SK-N-SH (cell line): Measurements from ENCODE around the gene PLGRKT. TPM values are rescaled to one million over a fixed set of nuclear protein-coding genes. Genes with fewer than 3 reads are reported as not detected.
"Not testable (repeated sequence)": the region's sequence is repeated elsewhere in the genome, so short reads cannot be mapped to it uniquely, and the experiment has no call there.

Experiments used
- CTCF ChIA-PET: fragments of 300-600, 350-600 bp; formaldehyde crosslinking; extraction: SDS; loops from one replicate; lab custom pipeline; 2021; lab: Yijun Ruan, JAX
- POLR2A ChIA-PET: fragments of 350-600 bp; sonication (Branson Sonifier 250); formaldehyde crosslinking; extraction: SDS; loops from one replicate; lab custom pipeline; 2020; ENCODE audit warnings: antibody characterized with exemption, inconsistent platforms; lab: Yijun Ruan, JAX
- DNase-seq: peaks from one replicate; pipeline ENCODE4 v3.0.0; 2012
- H2AFZ ChIP-seq: fragments of 200-600 bp; sonication (generic); 2 replicates; pipeline ENCODE4 v1.8.1; 2016; ENCODE audit warnings: antibody characterized with exemption, mild to moderate bottlenecking, low read depth
- H3F3A ChIP-seq: fragments of 200-600 bp; sonication (generic); replicated peaks from 2 replicates; pipeline ENCODE3; 2016; ENCODE audit warnings: antibody characterized with exemption, mild to moderate bottlenecking; ENCODE audit not compliant: insufficient read depth
- H3K27ac ChIP-seq, 2 experiments: fragments of 200-500 bp in 1 of 2; fragments of 200-600 bp in 1 of 2; sonication (Bioruptor generic) in 1 of 2; sonication (generic), shearing (Covaris generic) in 1 of 2; 2 replicates each; pipeline versions ENCODE4 v1.5.1 to v1.6.1; 2014 to 2016; ENCODE audit warnings: low read depth in 2 of 2, inconsistent platforms in 1 of 2, low read length in 1 of 2, mild to moderate bottlenecking in 1 of 2, mixed read lengths in 1 of 2
- H3K27me3 ChIP-seq: fragments of 200-600 bp; sonication (generic), shearing (Covaris generic); 2 replicates; pipeline ENCODE4 v1.6.1; 2016; ENCODE audit warnings: mixed run types; ENCODE audit not compliant: insufficient read depth
- H3K36me3 ChIP-seq, 2 experiments: fragments of 200-500 bp in 1 of 2; fragments of 200-600 bp in 1 of 2; sonication (Bioruptor generic) in 1 of 2; sonication (generic) in 1 of 2; replicated peaks in 1 of 2; 2 replicates each; pipeline versions ENCODE3 to v1.5.1; 2014 to 2016; ENCODE audit warnings: low read length in 1 of 2, mild to moderate bottlenecking in 1 of 2; ENCODE audit not compliant: insufficient read depth in 2 of 2, control insufficient read depth in 1 of 2
- H3K4me1 ChIP-seq, 2 experiments: fragments of 200-500 bp in 1 of 2; fragments of 200-600 bp in 1 of 2; sonication (Bioruptor generic) in 1 of 2; sonication (generic), shearing (Covaris generic) in 1 of 2; 2 replicates each; pipeline versions ENCODE4 v1.5.1 to v1.6.1; 2014 to 2016; ENCODE audit warnings: low read depth in 1 of 2, low read length in 1 of 2, mixed run types in 1 of 2; ENCODE audit not compliant: insufficient read depth in 2 of 2, control insufficient read depth in 1 of 2
- H3K4me2 ChIP-seq: fragments of 200-600 bp; sonication (generic), shearing (Covaris generic); 2 replicates; pipeline ENCODE4 v1.6.1; 2017; ENCODE audit warnings: mixed run types
- H3K4me3 ChIP-seq, 2 experiments: fragments of 200-500 bp in 1 of 2; fragments of 200-600 bp in 1 of 2; sonication (Bioruptor generic) in 1 of 2; sonication (generic), shearing (Covaris generic) in 1 of 2; 2 replicates each; pipeline versions ENCODE4 v1.5.1 to v1.8.1; 2014 to 2016; ENCODE audit warnings: low read depth in 2 of 2, inconsistent platforms in 1 of 2, low read length in 1 of 2, mild to moderate bottlenecking in 1 of 2, mixed read lengths in 1 of 2, moderate library complexity in 1 of 2
- H3K79me2 ChIP-seq: fragments of 200-600 bp; sonication (generic); 2 replicates; pipeline ENCODE4 v1.8.1; 2017; ENCODE audit warnings: mild to moderate bottlenecking; ENCODE audit not compliant: insufficient read depth
- H3K9ac ChIP-seq: fragments of 200-600 bp; sonication (generic); 2 replicates; pipeline ENCODE4 v1.6.1; 2017; ENCODE audit warnings: mixed run types
- H3K9me2 ChIP-seq: fragments of 200-600 bp; sonication (generic); 2 replicates; pipeline ENCODE4 v1.6.1; 2017; ENCODE audit warnings: mixed run types
- H3K9me3 ChIP-seq: fragments of 200-600 bp; sonication (generic); 2 replicates; pipeline ENCODE4 v1.6.1; 2017; ENCODE audit warnings: mixed run types, mild to moderate bottlenecking, moderate library complexity
- H4K20me1 ChIP-seq: fragments of 200-600 bp; sonication (generic); 2 replicates; pipeline ENCODE4 v1.6.1; 2017; ENCODE audit warnings: mild to moderate bottlenecking, mixed run types; ENCODE audit not compliant: insufficient read depth
- CHD2 ChIP-seq: fragments of 150-350 bp; IDR thresholded peaks from 2 replicates; pipeline ENCODE4 v1.6.1; 2018; ENCODE audit warnings: low read length; ENCODE audit not compliant: partially characterized antibody
- FOSL2 ChIP-seq: IDR thresholded peaks from 2 replicates; pipeline ENCODE4 v1.4.0; 2012; ENCODE audit warnings: low read depth, mild to moderate bottlenecking, moderate library complexity, borderline replicate concordance
- FOXJ3 ChIP-seq: sonication (generic); formaldehyde crosslinking; IDR thresholded peaks from 2 replicates; pipeline ENCODE4 v1.5.1; 2020; ENCODE audit warnings: mild to moderate bottlenecking, missing genetic modification reagents
- MXI1 ChIP-seq: IDR thresholded peaks from 2 replicates; pipeline ENCODE4 v1.6.1; 2012; ENCODE audit warnings: mild to moderate bottlenecking, low read depth, low read length, improper control_type of control experiment
- NRF1 ChIP-seq: IDR thresholded peaks from 2 replicates; pipeline ENCODE4 v1.6.1; 2012; ENCODE audit warnings: low read depth, mild to moderate bottlenecking, low read length
- RAD21 ChIP-seq: IDR thresholded peaks from 2 replicates; pipeline ENCODE4 v1.6.1; 2012; ENCODE audit warnings: mild to moderate bottlenecking, low read length
- RFX5 ChIP-seq: IDR thresholded peaks from 2 replicates; pipeline ENCODE4 v1.6.1; 2012; ENCODE audit warnings: mild to moderate bottlenecking, improper control_type of control experiment, low read length
- TAF1 ChIP-seq: IDR thresholded peaks from 2 replicates; pipeline ENCODE4 v1.6.1; 2012; ENCODE audit warnings: low read depth, mild to moderate bottlenecking, low read length, moderate library complexity, borderline replicate concordance
- TCF12 ChIP-seq: IDR thresholded peaks from 2 replicates; pipeline ENCODE4 v1.4.0; 2012
- YY1 ChIP-seq: IDR thresholded peaks from 2 replicates; pipeline ENCODE4 v1.4.0; 2012; ENCODE audit warnings: low read depth, mild to moderate bottlenecking
- WGBS: methylation state at CpG from one replicate; pipeline ENCODE4 v1.1.6; 2017; ENCODE audit warnings: low lambda C conversion rate; 5-methylcytosine and 5-hydroxymethylcytosine counted together
- polyA plus RNA-seq, 3 experiments: library from polyadenylated mRNA; depleted of rRNA; stranded (reverse); fragments of >200 nt; gene quantifications; 2 replicates each; pipeline ENCODE4 v1.2.3, GENCODE V29; 2012
- TF ChIP-seq, protein P1 (sequence below): fragments of 150-350 bp; IDR thresholded peaks from 2 replicates; pipeline ENCODE4 v1.6.1; 2017; ENCODE audit warnings: antibody characterized with exemption, low read length, low read depth, borderline replicate concordance
- TF ChIP-seq, protein P2 (sequence below): IDR thresholded peaks from 2 replicates; pipeline ENCODE4 v1.4.0; 2012; ENCODE audit warnings: low read depth, borderline replicate concordance
- TF ChIP-seq, protein P3 (sequence below): IDR thresholded peaks from 2 replicates; pipeline ENCODE4; 2012

PLGRKT gene
- polyA plus RNA-seq, 1 of the 3 experiments (the other 2 are of a cell fraction), result 11.4 TPM

DNA sequence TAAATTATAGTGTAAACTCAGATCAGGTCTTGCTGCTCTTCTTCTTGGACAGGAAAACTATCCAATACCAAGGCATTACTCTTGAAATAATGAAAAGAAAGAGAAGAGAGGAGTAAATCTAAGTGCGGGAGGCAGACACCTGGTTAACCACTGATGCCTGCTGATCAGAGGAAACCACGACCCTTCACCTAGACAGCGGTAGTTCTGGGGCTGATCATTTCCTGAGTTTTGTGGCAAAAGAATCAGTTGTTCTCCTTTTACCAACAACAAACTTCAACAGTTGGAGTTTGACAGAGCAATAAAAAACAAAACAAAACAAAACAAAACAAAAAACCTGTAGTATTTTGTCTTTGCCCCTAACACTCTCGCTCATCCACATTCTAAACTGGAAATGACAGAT, 101.0 kb downstream of the PLGRKT start (continued):
- TF ChIP-seq, protein P1, sequence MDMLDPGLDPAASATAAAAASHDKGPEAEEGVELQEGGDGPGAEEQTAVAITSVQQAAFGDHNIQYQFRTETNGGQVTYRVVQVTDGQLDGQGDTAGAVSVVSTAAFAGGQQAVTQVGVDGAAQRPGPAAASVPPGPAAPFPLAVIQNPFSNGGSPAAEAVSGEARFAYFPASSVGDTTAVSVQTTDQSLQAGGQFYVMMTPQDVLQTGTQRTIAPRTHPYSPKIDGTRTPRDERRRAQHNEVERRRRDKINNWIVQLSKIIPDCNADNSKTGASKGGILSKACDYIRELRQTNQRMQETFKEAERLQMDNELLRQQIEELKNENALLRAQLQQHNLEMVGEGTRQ, result no peak

DNA sequence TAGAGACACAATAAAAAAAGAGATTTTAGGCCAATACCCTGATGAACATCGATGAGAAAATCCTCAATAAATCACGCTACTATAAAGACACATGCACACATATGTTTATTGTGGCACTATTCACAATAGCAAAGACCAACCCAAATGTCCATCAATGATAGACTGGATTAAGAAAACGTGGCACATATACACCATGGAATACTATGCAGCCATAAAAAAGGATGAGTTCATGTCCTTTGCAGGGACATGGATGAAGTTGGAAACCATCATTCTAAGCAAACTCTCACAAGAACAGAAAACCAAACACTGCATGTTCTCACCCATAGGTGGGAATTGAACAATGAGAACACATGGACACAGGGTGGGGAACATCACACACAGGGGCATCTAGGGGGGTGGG, 106.4 kb downstream of the PLGRKT start:
- H3K36me3 ChIP-seq, H3F3A ChIP-seq, H3K4me1 ChIP-seq, H3K79me2 ChIP-seq, POLR2A ChIA-PET, H4K20me1 ChIP-seq, H2AFZ ChIP-seq, DNase-seq, H3K9ac ChIP-seq, H3K27me3 ChIP-seq, H3K27ac ChIP-seq, H3K4me3 ChIP-seq, H3K9me3 ChIP-seq, CTCF ChIA-PET, H3K9me2 ChIP-seq, H3K4me2 ChIP-seq: not testable (repeated sequence)
- 51% methylated on average over 3 of the region's 3 CpGs for WGBS

DNA sequence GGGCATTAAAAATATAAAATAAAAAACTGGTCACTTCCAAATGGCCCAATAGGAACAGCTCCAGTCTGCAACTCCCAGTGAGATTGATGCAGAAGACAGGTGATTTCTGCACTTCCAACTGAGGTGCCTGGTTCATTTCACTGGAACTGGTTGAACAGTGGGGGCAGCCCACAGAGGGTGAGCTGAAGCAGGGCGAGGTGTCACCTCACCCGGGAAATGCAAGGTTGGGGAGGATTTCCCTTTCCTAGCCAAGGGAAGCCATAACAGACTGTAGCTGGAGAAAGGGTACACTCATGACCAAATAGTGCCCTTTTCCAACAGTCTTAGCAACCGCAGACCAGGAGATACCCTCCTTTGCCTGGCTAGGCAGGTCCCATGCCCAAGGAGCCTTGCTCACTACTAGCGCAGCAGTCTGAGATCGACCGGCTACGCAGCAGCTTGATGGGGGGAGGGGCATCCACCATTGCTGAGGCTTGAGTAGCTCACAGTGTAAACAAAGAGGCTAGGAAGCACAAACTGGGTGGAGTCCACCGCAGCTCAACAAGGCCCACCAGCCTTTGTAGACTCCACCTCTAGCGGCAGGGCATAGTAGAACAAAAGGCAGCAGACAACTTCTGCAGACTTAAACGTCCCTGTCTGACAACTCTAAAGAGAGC, 110.7 kb downstream of the PLGRKT start:
- H3K4me1 ChIP-seq, result no peaks in the 10 kb centered on the region; a peak in 1 of 4 replicates

More for the DNA sequence above, 110.7 kb downstream of the PLGRKT start:
- H3F3A ChIP-seq, result no peaks in the 10 kb centered on the region
- TF ChIP-seq YY1 (no peak), RFX5 (no peak), TCF12 (no peak), NRF1 (no peak), MXI1 (no peak), TAF1 (no peak), FOSL2 (no peak), CHD2 (no peak), RAD21 (no peak), FOXJ3 (CRISPR knock-in tag) (no peak)
- TF ChIP-seq, protein P2, sequence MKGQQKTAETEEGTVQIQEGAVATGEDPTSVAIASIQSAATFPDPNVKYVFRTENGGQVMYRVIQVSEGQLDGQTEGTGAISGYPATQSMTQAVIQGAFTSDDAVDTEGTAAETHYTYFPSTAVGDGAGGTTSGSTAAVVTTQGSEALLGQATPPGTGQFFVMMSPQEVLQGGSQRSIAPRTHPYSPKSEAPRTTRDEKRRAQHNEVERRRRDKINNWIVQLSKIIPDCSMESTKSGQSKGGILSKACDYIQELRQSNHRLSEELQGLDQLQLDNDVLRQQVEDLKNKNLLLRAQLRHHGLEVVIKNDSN, result no peak
- TF ChIP-seq, protein P3, sequence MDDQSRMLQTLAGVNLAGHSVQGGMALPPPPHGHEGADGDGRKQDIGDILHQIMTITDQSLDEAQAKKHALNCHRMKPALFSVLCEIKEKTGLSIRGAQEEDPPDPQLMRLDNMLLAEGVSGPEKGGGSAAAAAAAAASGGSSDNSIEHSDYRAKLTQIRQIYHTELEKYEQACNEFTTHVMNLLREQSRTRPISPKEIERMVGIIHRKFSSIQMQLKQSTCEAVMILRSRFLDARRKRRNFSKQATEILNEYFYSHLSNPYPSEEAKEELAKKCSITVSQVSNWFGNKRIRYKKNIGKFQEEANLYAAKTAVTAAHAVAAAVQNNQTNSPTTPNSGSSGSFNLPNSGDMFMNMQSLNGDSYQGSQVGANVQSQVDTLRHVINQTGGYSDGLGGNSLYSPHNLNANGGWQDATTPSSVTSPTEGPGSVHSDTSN, result no peak
- TF ChIP-seq, all 33 proteins: peak for 0
- Histone ChIP-seq H3K27me3 (no peaks in the 10 kb centered on the region), H3K4me3 (no peak overlapping the region), H3K27ac (no peak overlapping the region), H3K9me3 (no peaks in the 10 kb centered on the region), H3K9me2 (no peaks in the 10 kb centered on the region), H2AFZ (no peak overlapping the region), H3K9ac (no peak overlapping the region), H4K20me1 (no peaks in the 10 kb centered on the region), H3K79me2 (no peaks in the 10 kb centered on the region), H3K4me2 (no peak overlapping the region), H3K36me3 (no peaks in the 10 kb centered on the region)
- ChIA-PET CTCF (interaction anchor here (1.2 kb wide), 1 partner anchor 9 kb away, joined by 3 read pairs; no protein-coding TSS in a partner anchor), POLR2A (no interaction called here)
- DNase-seq, result no peak
- WGBS, result 73% methylated on average over 6 of the region's 10 CpGs
